ENCODE results near the gene TNFRSF1A.
A peak's percentile ranks its signal among the peaks of the same experiment; 100 is the strongest.
"Not testable (repeated sequence)": the region's sequence is repeated elsewhere in the genome, so short reads cannot be mapped to it uniquely, and the experiment has no call there.

Gene TNFRSF1A

DNA sequence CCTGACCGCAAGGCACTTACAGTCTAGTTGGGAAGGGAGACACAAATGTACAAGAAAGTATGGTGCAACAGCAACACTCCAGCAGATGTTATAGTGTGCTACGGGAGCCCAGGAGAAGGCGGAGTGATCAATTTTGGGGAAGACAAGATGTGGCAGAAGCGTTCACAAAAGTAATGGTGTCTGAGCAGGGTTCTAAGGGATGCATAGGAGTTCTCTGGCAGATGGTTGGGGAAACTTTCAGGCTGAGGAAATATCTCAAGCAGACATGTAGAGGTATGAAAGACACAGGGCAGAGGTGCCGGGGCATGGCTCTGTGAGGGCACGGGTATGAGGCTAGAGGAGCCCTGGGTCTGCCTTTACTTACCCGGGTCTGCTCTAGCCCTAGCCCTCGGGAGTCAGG is 5.1 kb upstream of the TNFRSF1A start:
- H3K36me3 ChIP-seq = no peaks in the 10 kb centered on the region
- H3K4me3 ChIP-seq = peak overlapping the region in 4 of 10 experiments; percentile 1 to 45 (median 32); a peak in 1 of 20 replicates
- no peak for TF ChIP-seq Cebpa-rat (IDR thresholded peaks at IDR 0.05)
- peak overlapping the region; percentile 95 to 100 (median 99) for H3K4me2 ChIP-seq
- no peaks in the 10 kb centered on the region for H3K9me3 ChIP-seq (replicated peaks in 1 of 11)
- H4K20me1 ChIP-seq = no peaks in the 10 kb centered on the region
- peak overlapping the region in 9 of 11 experiments; percentile 54 to 71 (median 66); a peak in 17 of 22 replicates for H3K9ac ChIP-seq
- H3K27me3 ChIP-seq = no peaks in the 10 kb centered on the region
- peak overlapping the region; percentile 35 to 100 (median 98); a peak in 20 of 22 replicates for H3K27ac ChIP-seq
- peaks cover 80 to 100% (median 95%) of the 10 kb centered on the region in 10 experiments for H3K4me1 ChIP-seq

DNA sequence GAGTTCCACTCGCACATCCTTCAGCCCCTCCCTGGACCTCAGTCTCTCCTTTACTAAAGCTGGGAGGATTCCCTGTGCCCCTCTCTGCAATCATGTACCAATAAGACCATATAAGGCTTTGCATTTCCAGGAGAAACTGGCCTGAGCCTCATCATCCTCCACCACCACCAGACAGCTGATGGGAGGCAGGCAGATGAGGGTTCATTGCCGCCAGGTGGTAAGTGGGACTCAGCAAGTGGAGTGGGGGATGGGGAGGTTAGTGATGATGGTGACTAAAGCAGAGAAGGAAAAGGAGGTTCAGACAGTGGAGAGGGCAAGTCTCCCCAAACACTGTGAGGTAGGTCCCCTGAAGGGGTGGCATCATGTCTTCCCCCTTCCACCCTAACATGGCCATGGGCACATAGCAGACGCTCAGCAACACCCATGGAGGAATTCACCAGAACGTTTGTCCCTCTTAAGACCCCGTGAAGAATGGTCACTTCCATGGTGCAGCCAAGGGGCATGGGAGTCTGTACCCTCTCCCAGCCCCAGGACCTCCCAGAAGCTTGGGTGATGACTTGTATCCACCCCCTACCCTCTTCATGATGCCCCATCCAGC is 4.5 kb upstream of the TNFRSF1A start:
- Histone ChIP-seq H3K27me3 (no peaks in the 10 kb centered on the region), H3K36me3 (peaks cover 0 to 2% (median 0%) of the 10 kb centered on the region in 11 experiments; a peak in 2 of 22 replicates), H3K9ac (peak overlapping the region in 6 of 11 experiments; percentile 24 to 99 (median 40); a peak in 6 of 22 replicates), H3K4me2 (peak overlapping the region; percentile 95 to 100 (median 99)), H3K4me3 (no peak overlapping the region; a peak in 2 of 20 replicates), H4K20me1 (peaks cover 0 to 5% (median under 1%) of the 10 kb centered on the region in 11 experiments; a peak in 5 of 22 replicates), H3K27ac (peak overlapping the region in 9 of 11 experiments; percentile 69 to 100 (median 99); a peak in 17 of 22 replicates), H3K4me1 (peaks cover 74 to 93% (median 89%) of the 10 kb centered on the region in 10 experiments), H3K9me3 (replicated peaks in 1 of 11) (no peaks in the 10 kb centered on the region)
- no peak for TF ChIP-seq Cebpa-rat (IDR thresholded peaks at IDR 0.05)

GRCh38 chr12:6345319-6346091 is 3.6 kb upstream of the TNFRSF1A start:
- peak overlapping the region in 8 of 11 experiments; percentile 4 to 99 (median 32); a peak in 9 of 22 replicates for H3K9ac ChIP-seq
- peak overlapping the region in 10 of 11 experiments; percentile 30 to 100 (median 98); a peak in 20 of 22 replicates for H3K27ac ChIP-seq
- TF ChIP-seq Cebpa-rat (IDR thresholded peaks at IDR 0.05) = no peak
- peaks cover under 1 to 13% (median 9%) of the 10 kb centered on the region in 11 experiments; a peak in 19 of 22 replicates for H4K20me1 ChIP-seq
- peak overlapping the region; percentile 95 to 100 (median 99) for H3K4me2 ChIP-seq
- no peaks in the 10 kb centered on the region for H3K27me3 ChIP-seq
- H3K36me3 ChIP-seq = peaks cover 0 to 11% (median 6%) of the 10 kb centered on the region in 11 experiments; a peak in 14 of 22 replicates
- H3K4me3 ChIP-seq = no peak overlapping the region; a peak in 2 of 20 replicates
- H3K9me3 ChIP-seq (replicated peaks in 1 of 11) = no peaks in the 10 kb centered on the region
- H3K4me1 ChIP-seq = peaks cover 68 to 85% (median 81%) of the 10 kb centered on the region in 10 experiments

- H3K9me3 ChIP-seq (replicated peaks in 1 of 11); H3K27me3 ChIP-seq: not testable (repeated sequence)
- Histone ChIP-seq H3K4me3 (peak overlapping the region; percentile 84 to 100 (median 97); a peak in 14 of 20 replicates), H3K36me3 (peaks cover 0 to 24% (median 19%) of the 10 kb centered on the region in 11 experiments; a peak in 19 of 22 replicates), H4K20me1 (peaks cover 14 to 26% (median 22%) of the 10 kb centered on the region in 11 experiments), H3K27ac (peak overlapping the region; percentile 48 to 100 (median 98); a peak in 21 of 22 replicates), H3K4me1 (peaks cover 70 to 84% (median 75%) of the 10 kb centered on the region in 10 experiments), H3K4me2 (peak overlapping the region; percentile 95 to 100 (median 99)), H3K9ac (peak overlapping the region in 10 of 11 experiments; percentile 94 to 100 (median 98); a peak in 19 of 22 replicates)
Observed at GRCh38 chr12:6344101-6344660, 2.3 kb upstream of the TNFRSF1A start.

DNA sequence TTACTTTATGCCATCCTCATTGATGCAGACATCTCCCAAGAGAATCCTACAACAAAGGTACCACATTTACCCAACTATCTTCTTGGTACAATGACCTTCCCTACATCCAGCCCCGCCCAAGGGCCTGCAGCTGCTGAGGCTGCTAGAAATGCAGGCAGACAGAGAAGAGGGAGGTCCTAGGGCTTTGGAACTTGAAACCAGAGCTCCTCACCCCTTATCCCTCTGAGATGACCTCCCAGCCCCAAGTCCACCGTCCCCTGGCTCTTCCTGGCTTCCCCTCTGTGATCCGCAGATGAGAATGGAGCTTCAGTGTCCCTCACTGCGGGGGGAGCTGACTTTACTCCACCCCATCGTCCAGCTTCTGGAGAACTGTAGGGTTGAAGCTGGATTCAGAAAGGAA is 1.6 kb upstream of the TNFRSF1A start:
- Histone ChIP-seq H3K4me1 (peaks cover 65 to 84% (median 75%) of the 10 kb centered on the region in 10 experiments), H3K9ac (peak overlapping the region; percentile 94 to 100 (median 98); a peak in 21 of 22 replicates), H3K4me2 (peak overlapping the region; percentile 95 to 100 (median 99)), H3K9me3 (replicated peaks in 1 of 11) (no peaks in the 10 kb centered on the region), H3K36me3 (peaks cover 5 to 31% (median 26%) of the 10 kb centered on the region in 11 experiments; a peak in 20 of 22 replicates), H4K20me1 (peaks cover 21 to 33% (median 29%) of the 10 kb centered on the region in 11 experiments), H3K27me3 (no peaks in the 10 kb centered on the region), H3K27ac (peak overlapping the region; percentile 48 to 100 (median 98); a peak in 21 of 22 replicates), H3K4me3 (peak overlapping the region; percentile 84 to 100 (median 97); a peak in 17 of 20 replicates)
- peak in 1 of 11 experiments; percentile 36; a peak in 2 of 22 replicates for TF ChIP-seq Cebpa-rat (IDR thresholded peaks at IDR 0.05)

GRCh38 chr12:6342140-6342889 is 439 bp upstream of the TNFRSF1A start:
- Histone ChIP-seq H4K20me1 (peaks cover 33 to 45% (median 41%) of the 10 kb centered on the region in 11 experiments), H3K27me3 (no peaks in the 10 kb centered on the region), H3K9ac (peak overlapping the region; percentile 94 to 100 (median 98)), H3K36me3 (peaks cover 16 to 43% (median 36%) of the 10 kb centered on the region in 11 experiments; a peak in 20 of 22 replicates), H3K9me3 (replicated peaks in 1 of 11) (no peaks in the 10 kb centered on the region), H3K27ac (peak overlapping the region; percentile 94 to 100 (median 98)), H3K4me2 (peak overlapping the region; percentile 95 to 100 (median 99)), H3K4me1 (peaks cover 60 to 84% (median 75%) of the 10 kb centered on the region in 10 experiments), H3K4me3 (peak overlapping the region; percentile 84 to 100 (median 97))
- TF ChIP-seq Cebpa-rat (IDR thresholded peaks at IDR 0.05) = 0 out of 22 replicates have a peak, but pooled peaks of 1 of the 11 experiments have one; percentile 4

- Histone ChIP-seq H3K4me1 (peaks cover 50 to 84% (median 72%) of the 10 kb centered on the region in 10 experiments), H3K36me3 (peaks cover 16 to 51% (median 38%) of the 10 kb centered on the region in 11 experiments; a peak in 20 of 22 replicates), H4K20me1 (peaks cover 44 to 58% (median 54%) of the 10 kb centered on the region in 11 experiments), H3K9ac (peak overlapping the region; percentile 94 to 100 (median 98)), H3K4me2 (peak overlapping the region; percentile 95 to 100 (median 99)), H3K9me3 (replicated peaks in 1 of 11) (no peaks in the 10 kb centered on the region), H3K4me3 (peak overlapping the region; percentile 84 to 100 (median 97)), H3K27ac (peak overlapping the region; percentile 94 to 100 (median 98)), H3K27me3 (no peaks in the 10 kb centered on the region)
- no peak for TF ChIP-seq Cebpa-rat (IDR thresholded peaks at IDR 0.05)
Observed at GRCh38 chr12:6340745-6341416, 995 bp downstream of the TNFRSF1A start.

Measured in BLaER1 treated with 17β-estradiol and CSF1 and Interleukin-3, amounts not matched to agents 10 nM and 100 nM (cell line).